IPS-15b (cell line): ENCODE measurements around the gene DXO.

Experiments used
- H3K27me3 ChIP-seq: one replicate; pipeline ENCODE4 v1.6.1; 2013; ENCODE audit warnings: low read length; ENCODE audit not compliant: control insufficient read depth, insufficient read depth
- H3K36me3 ChIP-seq: one replicate; pipeline ENCODE4 v1.6.1; 2013; ENCODE audit warnings: low read length; ENCODE audit not compliant: control insufficient read depth, insufficient read depth
- H3K4me1 ChIP-seq: one replicate; pipeline ENCODE4 v1.6.1; 2013; ENCODE audit warnings: mild to moderate bottlenecking, low read length; ENCODE audit not compliant: control insufficient read depth, insufficient read depth
- H3K4me3 ChIP-seq: one replicate; pipeline ENCODE4 v1.5.1; 2013; ENCODE audit warnings: low read depth, low read length
- H3K9ac ChIP-seq: one replicate; pipeline ENCODE4 v1.6.1; 2013; ENCODE audit warnings: low read depth, mild to moderate bottlenecking, low read length
- H3K9me3 ChIP-seq: one replicate; pipeline ENCODE4 v1.6.1; 2013; ENCODE audit warnings: mild to moderate bottlenecking, low read length; ENCODE audit not compliant: control insufficient read depth, insufficient read depth

The DXO gene

DNA sequence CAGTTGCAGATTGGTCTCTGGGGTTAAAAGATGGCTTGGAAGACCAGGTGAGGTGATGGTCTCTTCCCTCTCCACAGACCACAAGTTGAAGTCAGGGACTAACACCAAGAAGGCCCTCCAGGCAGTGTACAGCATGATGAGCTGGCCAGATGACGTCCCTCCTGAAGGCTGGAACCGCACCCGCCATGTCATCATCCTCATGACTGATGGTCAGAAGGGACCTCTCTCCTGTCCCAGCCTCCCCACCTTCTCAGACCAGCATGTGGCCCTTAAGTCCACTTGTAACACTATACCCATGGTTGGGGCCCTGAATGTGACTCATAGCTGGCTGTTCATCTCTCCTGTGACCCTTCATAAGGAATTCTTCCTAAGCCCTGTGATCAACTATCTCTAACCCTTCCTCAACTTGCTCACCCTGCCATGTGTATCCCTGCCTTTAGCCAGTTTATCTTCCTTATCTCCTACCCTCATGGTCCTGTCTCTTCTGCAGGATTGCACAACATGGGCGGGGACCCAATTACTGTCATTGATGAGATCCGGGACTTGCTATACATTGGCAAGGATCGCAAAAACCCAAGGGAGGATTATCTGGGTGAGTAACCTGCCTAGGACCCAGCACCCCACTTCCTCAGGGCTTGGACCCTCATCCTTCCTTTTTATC lies 23.1 kb downstream of the DXO start:
- H3K4me3 ChIP-seq = no peak overlapping the region
- H3K27me3 ChIP-seq = peaks cover 3% of the 10 kb centered on the region
- H3K36me3 ChIP-seq = peaks cover 25% of the 10 kb centered on the region
- H3K9me3 ChIP-seq = no peaks in the 10 kb centered on the region
- no peak overlapping the region for H3K9ac ChIP-seq
- H3K4me1 ChIP-seq = peaks cover 2% of the 10 kb centered on the region

DNA sequence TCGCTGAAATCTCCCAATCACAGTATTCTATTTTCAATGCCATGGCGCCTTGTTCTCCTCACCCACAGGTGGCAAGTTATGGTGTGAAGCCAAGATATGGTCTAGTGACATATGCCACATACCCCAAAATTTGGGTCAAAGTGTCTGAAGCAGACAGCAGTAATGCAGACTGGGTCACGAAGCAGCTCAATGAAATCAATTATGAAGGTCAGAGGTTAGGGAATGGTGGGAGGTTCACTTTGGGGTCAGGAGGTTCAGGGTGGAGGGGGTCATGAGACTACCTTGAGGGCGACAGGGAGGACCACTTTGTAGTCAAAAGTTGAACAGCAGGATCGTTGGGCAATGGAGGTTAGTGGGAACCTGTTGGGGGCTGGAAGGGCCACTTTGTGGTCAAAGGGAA lies 23.6 kb downstream of the DXO start:
- Histone ChIP-seq H3K4me1 (peaks cover 2% of the 10 kb centered on the region), H3K9me3 (no peaks in the 10 kb centered on the region), H3K4me3 (no peak overlapping the region), H3K36me3 (peaks cover 19% of the 10 kb centered on the region), H3K9ac (no peak overlapping the region), H3K27me3 (peaks cover 3% of the 10 kb centered on the region)

DNA sequence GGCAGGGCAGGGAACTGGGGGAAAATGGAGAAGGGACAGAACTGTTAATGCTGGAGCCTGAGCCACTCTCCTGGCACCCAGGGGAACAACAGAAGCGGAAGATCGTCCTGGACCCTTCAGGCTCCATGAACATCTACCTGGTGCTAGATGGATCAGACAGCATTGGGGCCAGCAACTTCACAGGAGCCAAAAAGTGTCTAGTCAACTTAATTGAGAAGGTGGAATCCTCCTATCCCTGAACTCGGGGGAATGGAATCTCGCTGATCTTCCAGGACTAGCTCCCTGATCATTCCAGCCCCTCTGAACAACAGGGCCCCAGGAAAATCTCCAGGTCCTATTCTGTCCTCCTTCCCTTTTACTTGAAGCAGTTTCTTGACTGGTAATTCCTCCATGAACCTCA lies 24.1 kb downstream of the DXO start:
- peaks cover 15% of the 10 kb centered on the region for H3K36me3 ChIP-seq
- peaks cover 2% of the 10 kb centered on the region for H3K4me1 ChIP-seq
- H3K27me3 ChIP-seq = peaks cover 3% of the 10 kb centered on the region
- no peak overlapping the region for H3K4me3 ChIP-seq
- no peak overlapping the region for H3K9ac ChIP-seq
- no peaks in the 10 kb centered on the region for H3K9me3 ChIP-seq

DNA sequence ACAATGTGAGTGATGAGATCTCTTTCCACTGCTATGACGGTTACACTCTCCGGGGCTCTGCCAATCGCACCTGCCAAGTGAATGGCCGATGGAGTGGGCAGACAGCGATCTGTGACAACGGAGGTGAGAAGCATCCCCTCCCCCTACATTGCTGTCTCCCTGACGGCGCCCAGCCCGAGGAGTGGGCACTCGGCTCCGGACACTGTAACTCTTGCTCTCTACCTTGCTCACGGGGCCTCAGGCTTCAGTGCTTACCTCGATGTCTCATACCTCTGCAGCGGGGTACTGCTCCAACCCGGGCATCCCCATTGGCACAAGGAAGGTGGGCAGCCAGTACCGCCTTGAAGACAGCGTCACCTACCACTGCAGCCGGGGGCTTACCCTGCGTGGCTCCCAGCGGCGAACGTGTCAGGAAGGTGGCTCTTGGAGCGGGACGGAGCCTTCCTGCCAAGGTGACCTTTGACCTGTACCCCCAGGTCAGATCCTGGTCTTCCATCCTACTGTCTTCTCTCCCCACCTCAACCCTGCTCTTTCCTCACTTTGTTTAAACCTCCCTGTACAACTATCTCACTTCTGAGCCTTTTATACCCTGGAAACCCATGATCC lies 24.8 kb downstream of the DXO start:
- no peak overlapping the region for H3K9ac ChIP-seq
- peaks cover 2% of the 10 kb centered on the region for H3K4me1 ChIP-seq
- no peak overlapping the region for H3K4me3 ChIP-seq
- H3K27me3 ChIP-seq = peaks cover 3% of the 10 kb centered on the region
- peaks cover 11% of the 10 kb centered on the region for H3K36me3 ChIP-seq
- H3K9me3 ChIP-seq = no peaks in the 10 kb centered on the region

DNA sequence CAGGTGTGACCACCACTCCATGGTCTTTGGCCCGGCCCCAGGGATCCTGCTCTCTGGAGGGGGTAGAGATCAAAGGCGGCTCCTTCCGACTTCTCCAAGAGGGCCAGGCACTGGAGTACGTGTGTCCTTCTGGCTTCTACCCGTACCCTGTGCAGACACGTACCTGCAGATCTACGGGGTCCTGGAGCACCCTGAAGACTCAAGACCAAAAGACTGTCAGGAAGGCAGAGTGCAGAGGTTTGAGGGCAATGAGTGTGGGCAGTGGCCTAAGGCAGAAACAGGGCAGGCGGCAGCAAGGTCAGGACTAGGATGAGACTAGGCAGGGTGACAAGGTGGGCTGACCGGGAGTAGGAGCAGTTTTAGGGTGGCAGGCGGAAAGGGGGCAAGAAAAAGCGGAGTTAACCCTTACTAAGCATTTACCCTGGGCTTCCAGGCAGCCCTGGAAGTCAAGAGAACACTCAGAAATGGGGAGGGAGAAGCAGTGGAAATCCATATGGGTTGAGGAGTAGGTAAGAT lies 25.5 kb downstream of the DXO start:
- H3K27me3 ChIP-seq = peaks cover 3% of the 10 kb centered on the region
- H3K4me1 ChIP-seq = peaks cover 2% of the 10 kb centered on the region
- H3K4me3 ChIP-seq = no peak overlapping the region
- H3K36me3 ChIP-seq = peaks cover 4% of the 10 kb centered on the region
- no peaks in the 10 kb centered on the region for H3K9me3 ChIP-seq
- no peak overlapping the region for H3K9ac ChIP-seq

DNA sequence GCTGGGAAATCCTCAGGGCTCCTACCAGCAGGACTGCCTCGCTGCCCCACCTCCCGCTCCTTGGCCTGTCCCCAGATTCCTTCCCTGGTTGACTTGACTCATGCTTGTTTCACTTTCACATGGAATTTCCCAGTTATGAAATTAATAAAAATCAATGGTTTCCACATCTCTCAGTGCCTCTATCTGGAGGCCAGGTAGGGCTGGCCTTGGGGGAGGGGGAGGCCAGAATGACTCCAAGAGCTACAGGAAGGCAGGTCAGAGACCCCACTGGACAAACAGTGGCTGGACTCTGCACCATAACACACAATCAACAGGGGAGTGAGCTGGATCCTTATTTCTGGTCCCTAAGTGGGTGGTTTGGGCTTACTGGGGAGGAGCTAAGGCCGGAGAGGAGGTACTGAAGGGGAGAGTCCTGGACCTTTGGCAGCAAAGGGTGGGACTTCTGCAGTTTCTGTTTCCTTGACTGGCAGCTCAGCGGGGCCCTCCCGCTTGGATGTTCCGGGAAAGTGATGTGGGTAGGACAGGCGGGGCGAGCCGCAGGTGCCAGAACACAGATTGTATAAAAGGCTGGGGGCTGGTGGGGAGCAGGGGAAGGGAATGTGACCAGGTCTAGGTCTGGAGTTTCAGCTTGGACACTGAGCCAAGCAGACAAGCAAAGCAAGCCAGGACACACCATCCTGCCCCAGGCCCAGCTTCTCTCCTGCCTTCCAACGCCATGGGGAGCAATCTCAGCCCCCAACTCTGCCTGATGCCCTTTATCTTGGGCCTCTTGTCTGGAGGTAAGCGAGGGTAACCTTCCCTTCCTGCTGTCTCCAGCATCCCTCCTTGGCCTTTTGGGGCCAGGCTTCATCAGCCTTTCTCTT lies 26.2 kb downstream of the DXO start, which contains the start of gene CFB:
CFB (plus strand) TSS at position 589 of the 863 bp plus-strand sequence; CDS start at position 716, 127 bp downstream.
- Histone ChIP-seq H3K9ac (no peak within 1 kb of the TSS), H3K4me1 (peaks cover 2% of the 10 kb centered on the region), H3K4me3 (no peak within 1 kb of the TSS), H3K27me3 (peaks cover 3% of the 10 kb centered on the region), H3K9me3 (no peaks in the 10 kb centered on the region), H3K36me3 (no peaks in the 10 kb centered on the region)

DNA sequence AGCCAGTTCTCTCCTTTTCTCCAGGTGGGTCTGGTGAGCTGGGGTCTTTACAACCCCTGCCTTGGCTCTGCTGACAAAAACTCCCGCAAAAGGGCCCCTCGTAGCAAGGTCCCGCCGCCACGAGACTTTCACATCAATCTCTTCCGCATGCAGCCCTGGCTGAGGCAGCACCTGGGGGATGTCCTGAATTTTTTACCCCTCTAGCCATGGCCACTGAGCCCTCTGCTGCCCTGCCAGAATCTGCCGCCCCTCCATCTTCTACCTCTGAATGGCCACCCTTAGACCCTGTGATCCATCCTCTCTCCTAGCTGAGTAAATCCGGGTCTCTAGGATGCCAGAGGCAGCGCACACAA lies 26.8 kb downstream of the DXO start:
- Histone ChIP-seq H3K27me3 (peaks cover 3% of the 10 kb centered on the region), H3K4me1 (peaks cover 5% of the 10 kb centered on the region), H3K9me3 (no peaks in the 10 kb centered on the region), H3K36me3 (no peaks in the 10 kb centered on the region), H3K9ac (no peak overlapping the region), H3K4me3 (no peak overlapping the region)

DNA sequence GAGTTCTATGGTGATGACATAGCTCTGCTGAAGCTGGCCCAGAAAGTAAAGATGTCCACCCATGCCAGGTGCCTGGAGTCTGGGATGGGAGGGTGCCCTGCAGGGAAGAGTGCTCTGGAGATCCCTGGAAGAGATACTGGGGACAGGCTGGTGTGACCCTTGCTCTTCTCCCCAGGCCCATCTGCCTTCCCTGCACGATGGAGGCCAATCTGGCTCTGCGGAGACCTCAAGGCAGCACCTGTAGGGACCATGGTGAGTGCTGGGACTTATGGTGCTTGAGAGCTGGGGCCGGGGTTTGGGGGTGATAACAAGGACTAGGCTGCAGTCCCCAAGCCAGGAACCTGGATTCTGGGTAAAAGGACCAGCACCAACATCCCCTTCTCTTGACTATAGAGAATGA lies 28.2 kb downstream of the DXO start:
- H3K36me3 ChIP-seq = no peaks in the 10 kb centered on the region
- peaks cover 6% of the 10 kb centered on the region for H3K4me1 ChIP-seq
- H3K9me3 ChIP-seq = no peaks in the 10 kb centered on the region
- H3K27me3 ChIP-seq = peaks cover 3% of the 10 kb centered on the region
- no peak overlapping the region for H3K9ac ChIP-seq
- no peak overlapping the region for H3K4me3 ChIP-seq

DNA sequence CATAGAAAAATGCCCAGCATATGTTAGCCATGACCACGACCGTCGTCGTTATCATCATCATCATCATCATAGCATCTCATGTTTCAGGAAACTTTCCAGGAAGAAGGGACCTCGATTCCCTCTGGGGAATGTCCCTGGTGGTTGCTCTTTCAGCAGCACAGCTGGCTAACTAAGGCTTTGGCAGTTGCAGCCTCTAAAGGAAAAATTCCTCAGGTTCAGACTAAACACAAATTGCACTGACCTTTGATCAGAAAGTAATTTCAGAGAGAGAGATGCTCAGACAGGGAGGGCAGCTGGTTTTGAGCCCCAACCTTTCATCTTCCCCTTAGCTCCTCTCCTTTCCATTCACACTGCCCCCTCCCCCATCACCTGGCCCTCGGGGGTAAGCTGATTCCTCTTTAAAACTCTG lies 31.7 kb downstream of the DXO start:
- H3K9me3 ChIP-seq = no peaks in the 10 kb centered on the region
- no peak overlapping the region for H3K4me3 ChIP-seq
- H3K9ac ChIP-seq = no peak overlapping the region
- peaks cover 4% of the 10 kb centered on the region for H3K4me1 ChIP-seq
- peaks cover 3% of the 10 kb centered on the region for H3K27me3 ChIP-seq
- H3K36me3 ChIP-seq = no peaks in the 10 kb centered on the region

DNA sequence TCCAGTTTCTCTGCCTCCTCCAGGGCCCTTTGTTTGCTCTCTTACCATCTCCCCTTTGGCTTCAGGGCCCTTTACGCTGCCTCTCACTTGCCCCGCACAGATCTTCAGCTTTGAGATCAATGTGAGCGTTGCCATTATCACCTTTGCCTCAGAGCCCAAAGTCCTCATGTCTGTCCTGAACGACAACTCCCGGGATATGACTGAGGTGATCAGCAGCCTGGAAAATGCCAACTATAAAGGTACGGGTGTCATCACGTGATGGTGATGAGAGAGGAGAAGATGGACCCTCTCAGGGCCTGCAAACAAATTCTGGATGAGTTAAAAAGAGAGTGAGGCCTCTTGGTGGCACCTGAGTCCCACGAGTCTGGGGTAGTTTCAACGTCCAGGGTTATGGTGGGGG lies 36.1 kb downstream of the DXO start:
- Histone ChIP-seq H3K36me3 (no peaks in the 10 kb centered on the region), H3K4me1 (peaks cover 4% of the 10 kb centered on the region), H3K9ac (no peak overlapping the region), H3K27me3 (no peaks in the 10 kb centered on the region), H3K9me3 (no peaks in the 10 kb centered on the region), H3K4me3 (no peak overlapping the region)

DNA sequence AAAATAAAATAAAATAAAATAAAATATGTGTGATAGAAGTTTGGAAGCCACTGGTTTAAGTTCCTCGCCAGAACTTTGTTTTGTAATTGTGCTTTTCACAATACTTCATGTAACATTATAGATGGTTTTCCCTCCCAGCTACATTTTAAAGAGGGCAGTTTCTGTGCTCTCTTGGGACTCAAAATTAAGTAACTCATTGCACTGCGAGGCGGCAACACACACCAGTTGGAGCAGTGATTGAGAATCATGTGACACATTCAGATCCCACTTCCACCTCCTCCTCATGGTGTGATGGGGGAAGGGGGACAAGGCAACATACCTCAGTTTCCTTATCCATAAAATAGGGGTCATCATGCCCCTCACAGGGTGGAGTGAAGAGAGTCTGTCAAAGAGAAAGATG lies 36.9 kb downstream of the DXO start:
- Histone ChIP-seq H3K36me3 (no peaks in the 10 kb centered on the region), H3K27me3 (no peaks in the 10 kb centered on the region), H3K4me1 (peaks cover under 1% of the 10 kb centered on the region), H3K9me3 (no peaks in the 10 kb centered on the region), H3K9ac (no peak overlapping the region), H3K4me3 (no peak overlapping the region)
